Measurements from ENCODE around the gene CLEC20A. TPM values are rescaled to one million over a fixed set of nuclear protein-coding genes. Genes with fewer than 3 reads are reported as not detected.

CLEC20A gene
- total RNA-seq: not detected
- long read RNA-seq: 0 reads

DNA sequence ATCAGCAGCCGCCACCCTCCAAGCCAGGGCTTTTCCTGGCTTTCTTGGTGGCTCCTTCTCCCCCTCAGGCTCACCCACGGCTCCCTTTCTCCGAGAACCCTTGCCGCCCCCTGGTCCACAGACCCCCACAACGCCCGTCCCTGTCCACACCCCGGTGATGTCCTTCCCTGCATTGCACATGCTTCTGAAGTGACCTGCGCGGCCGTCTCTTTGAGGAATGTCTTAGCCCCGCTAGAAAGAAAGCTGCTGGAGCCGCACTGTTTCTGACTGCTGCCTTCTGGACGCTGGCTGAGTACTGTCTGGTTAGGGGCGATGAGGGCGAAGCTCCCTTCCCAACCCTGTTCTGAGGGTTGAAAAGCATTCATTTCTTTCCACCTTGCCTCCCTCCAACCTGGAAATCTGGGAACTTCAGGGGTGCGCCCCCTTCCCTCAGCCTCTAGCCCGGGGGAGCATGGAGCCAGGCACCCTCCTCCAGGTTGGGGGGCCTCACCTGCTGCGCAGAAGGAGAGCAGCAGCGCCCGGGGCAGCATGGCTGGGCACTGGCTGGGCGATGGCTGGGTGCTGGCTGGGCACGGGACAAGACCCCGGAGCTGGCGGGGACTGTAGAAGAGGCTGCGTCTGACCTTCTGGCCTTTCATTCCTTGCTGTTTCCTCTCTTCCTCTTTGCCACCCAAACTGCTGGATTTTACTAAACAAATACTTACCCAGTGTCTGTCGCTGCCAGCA, at the start of gene CLEC20A:
Gene CLEC20A (minus strand): TSS at position 555 of the 726 bp plus-strand sequence. CDS start 25 bp downstream, at position 530.
- Histone ChIP-seq H3K9me3 (replicated peaks) (no peaks in the 10 kb centered on the region), H3K4me3 (no peak within 1 kb of the TSS), H3K27me3 (ENCODE audit: low read depth) (no peaks in the 10 kb centered on the region), H3K27ac (replicated peaks) (no peak within 1 kb of the TSS), H3K36me3 (no peaks in the 10 kb centered on the region), H3K4me1 (peaks cover 7% of the 10 kb centered on the region)
- TF ChIP-seq, protein P1, sequence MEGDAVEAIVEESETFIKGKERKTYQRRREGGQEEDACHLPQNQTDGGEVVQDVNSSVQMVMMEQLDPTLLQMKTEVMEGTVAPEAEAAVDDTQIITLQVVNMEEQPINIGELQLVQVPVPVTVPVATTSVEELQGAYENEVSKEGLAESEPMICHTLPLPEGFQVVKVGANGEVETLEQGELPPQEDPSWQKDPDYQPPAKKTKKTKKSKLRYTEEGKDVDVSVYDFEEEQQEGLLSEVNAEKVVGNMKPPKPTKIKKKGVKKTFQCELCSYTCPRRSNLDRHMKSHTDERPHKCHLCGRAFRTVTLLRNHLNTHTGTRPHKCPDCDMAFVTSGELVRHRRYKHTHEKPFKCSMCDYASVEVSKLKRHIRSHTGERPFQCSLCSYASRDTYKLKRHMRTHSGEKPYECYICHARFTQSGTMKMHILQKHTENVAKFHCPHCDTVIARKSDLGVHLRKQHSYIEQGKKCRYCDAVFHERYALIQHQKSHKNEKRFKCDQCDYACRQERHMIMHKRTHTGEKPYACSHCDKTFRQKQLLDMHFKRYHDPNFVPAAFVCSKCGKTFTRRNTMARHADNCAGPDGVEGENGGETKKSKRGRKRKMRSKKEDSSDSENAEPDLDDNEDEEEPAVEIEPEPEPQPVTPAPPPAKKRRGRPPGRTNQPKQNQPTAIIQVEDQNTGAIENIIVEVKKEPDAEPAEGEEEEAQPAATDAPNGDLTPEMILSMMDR (IDR thresholded peaks at IDR 0.05; ENCODE audit: borderline replicate concordance): no peak
- DNase-seq: no peak
- intact Hi-C loops (cut with micrococcal nuclease): no loop called here

DNA sequence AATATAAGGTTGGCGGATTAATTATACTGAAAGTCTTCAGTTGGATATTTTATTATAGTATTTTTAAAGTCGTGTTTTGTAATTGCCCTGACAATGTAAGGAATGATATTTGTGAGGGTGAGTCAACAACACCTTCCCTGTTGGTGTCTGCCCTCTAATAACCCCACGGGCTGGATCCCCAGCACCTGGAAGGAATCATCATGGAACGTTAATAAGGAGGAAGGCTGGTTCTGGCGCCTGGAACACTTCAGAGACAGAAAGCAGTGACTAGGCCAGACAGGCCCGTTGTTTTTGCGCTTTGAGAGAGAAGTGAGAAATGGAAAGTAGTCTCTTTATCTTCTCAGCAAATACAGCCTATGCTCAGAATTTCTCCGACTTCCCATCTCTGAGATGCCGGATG, 47.8 kb upstream of the CLEC20A start:
- Histone ChIP-seq H3K4me3 (no peak overlapping the region), H3K36me3 (peaks cover 7% of the 10 kb centered on the region), H3K9me3 (replicated peaks) (no peaks in the 10 kb centered on the region), H3K27me3 (ENCODE audit: low read depth) (no peaks in the 10 kb centered on the region), H3K27ac (replicated peaks) (no peak overlapping the region), H3K4me1 (peaks cover 25% of the 10 kb centered on the region)
- TF ChIP-seq, protein P1 (IDR thresholded peaks at IDR 0.05; ENCODE audit: borderline replicate concordance): no peak
- no peak for DNase-seq
- intact Hi-C loops (cut with micrococcal nuclease): no loop called here

DNA sequence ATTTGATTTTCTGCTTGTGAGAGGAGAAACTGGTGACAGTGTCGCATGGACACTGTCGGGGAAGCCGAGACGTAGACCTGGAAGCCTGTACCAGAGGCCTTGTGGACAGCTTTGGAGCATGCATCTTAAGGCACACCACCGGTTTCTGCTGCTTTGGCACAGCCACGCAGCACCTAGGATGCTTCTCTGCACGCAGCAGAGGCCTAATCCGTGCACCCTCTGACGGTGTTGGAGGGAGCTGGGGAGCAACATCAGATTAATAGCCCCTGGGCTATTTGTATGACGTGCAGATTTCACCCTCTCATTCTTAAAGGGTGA, 46.5 kb upstream of the CLEC20A start:
- Histone ChIP-seq H3K4me3 (peak overlapping the region; percentile 90), H3K27ac (replicated peaks) (peak overlapping the region; percentile 91)

DNA sequence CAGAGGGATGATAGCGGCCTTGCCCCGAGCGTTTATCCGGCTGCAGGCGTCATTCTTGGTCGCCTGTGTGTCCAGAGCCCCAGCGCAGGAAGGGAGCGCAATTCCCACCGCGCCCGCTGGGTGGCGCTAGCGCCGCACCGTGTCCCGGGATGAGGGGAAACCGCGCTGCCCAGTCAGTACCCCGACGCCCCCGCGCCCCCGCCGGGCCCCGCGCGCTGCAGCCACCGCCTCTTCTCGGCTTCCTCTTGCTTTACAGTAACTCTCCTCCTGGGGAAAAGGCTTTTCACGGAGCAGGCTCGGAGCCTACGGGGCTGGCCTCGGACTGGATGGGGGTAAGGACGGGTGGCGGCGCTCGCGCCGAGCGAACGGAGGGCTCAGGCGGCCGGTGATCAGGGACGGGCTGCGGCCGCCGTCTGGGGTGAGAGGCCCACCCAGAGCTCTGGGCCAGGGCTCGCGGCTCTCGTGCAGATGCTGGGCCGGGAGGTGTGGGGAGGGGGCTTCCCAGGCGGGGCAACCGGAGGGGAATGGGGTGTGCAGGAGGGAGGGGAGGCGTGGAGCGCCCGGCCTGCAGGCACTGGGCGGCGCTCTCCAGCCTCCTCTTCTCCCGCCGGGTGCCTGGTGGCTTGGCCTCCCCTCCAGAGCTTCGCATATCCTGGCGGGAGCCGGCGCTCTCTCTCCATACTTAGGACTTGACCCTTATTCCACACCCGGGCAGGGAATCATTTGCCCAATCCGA, 46.0 kb upstream of the CLEC20A start:
- intact Hi-C loops (cut with micrococcal nuclease): loop anchor here (2.0 kb wide), 1 partner anchor 210 kb away; no protein-coding TSS in a partner anchor
- Histone ChIP-seq H3K27me3 (ENCODE audit: low read depth) (no peaks in the 10 kb centered on the region), H3K4me3 (peak overlapping the region; percentile 90), H3K27ac (replicated peaks) (peak overlapping the region; percentile 91), H3K9me3 (replicated peaks) (no peaks in the 10 kb centered on the region), H3K4me1 (peaks cover 43% of the 10 kb centered on the region), H3K36me3 (peaks cover 7% of the 10 kb centered on the region)
- TF ChIP-seq, protein P1 (IDR thresholded peaks at IDR 0.05; ENCODE audit: borderline replicate concordance): peak; percentile 96
- DNase-seq: peak; percentile 90

More for the DNA sequence above, 46.5 kb upstream of the CLEC20A start:
- intact Hi-C loops (cut with micrococcal nuclease): loop anchor here (2.0 kb wide), 1 partner anchor 210 kb away; no protein-coding TSS in a partner anchor
- peaks cover 7% of the 10 kb centered on the region for H3K36me3 ChIP-seq
- no peak for DNase-seq
- peaks cover 38% of the 10 kb centered on the region for H3K4me1 ChIP-seq
- H3K27me3 ChIP-seq (ENCODE audit: low read depth): no peaks in the 10 kb centered on the region
- no peaks in the 10 kb centered on the region for H3K9me3 ChIP-seq (replicated peaks)
- TF ChIP-seq, protein P1 (IDR thresholded peaks at IDR 0.05; ENCODE audit: borderline replicate concordance): no peak

DNA sequence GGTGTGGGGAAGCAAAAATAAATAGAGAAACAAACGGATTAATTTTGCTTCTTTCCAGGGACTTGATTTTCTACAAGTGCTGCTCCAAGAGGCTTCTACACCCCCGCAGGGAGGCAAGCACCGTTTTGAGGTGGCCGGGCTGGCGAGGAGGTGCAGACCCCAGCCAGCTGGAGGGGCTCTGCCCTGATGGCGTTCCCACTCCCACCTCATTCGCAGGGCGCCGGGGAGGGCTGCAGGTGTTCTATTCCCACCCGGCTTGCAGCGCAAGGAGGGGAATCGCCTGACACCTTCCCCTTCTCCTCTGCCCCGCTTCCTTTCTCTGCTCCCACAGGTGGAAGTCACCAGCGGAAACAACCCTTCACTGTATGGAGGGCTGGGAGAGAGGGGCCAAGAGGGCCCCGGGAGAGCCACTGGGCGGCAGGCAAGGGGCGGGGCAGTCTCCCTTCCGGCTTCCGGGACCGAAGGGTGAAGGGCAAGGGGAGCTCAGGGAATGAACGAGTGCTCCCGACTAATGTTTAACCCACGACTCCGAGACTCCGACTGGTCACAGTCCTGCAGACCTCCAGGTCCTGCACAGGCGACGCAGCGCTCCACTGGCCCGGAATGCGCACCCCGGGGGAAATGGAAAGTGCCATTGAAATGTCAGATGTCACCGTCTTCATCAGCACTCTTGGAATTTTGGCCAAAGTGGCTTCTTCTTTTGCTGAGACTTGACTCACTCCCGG, 45.2 kb upstream of the CLEC20A start:
- DNase-seq: no peak
- TF ChIP-seq, protein P1 (IDR thresholded peaks at IDR 0.05; ENCODE audit: borderline replicate concordance): no peak
- Histone ChIP-seq H3K4me3 (peak overlapping the region; percentile 90), H3K4me1 (peaks cover 51% of the 10 kb centered on the region), H3K36me3 (peaks cover 7% of the 10 kb centered on the region), H3K27ac (replicated peaks) (peak overlapping the region; percentile 91), H3K9me3 (replicated peaks) (no peaks in the 10 kb centered on the region), H3K27me3 (ENCODE audit: low read depth) (no peaks in the 10 kb centered on the region)
- intact Hi-C loops (cut with micrococcal nuclease): loop anchor here (2.0 kb wide), 1 partner anchor 211 kb away; no protein-coding TSS in a partner anchor
